GM18526 (cell line): Measurements from ENCODE around the gene FAIM.

ENCODE experiments used
- POLR2A ChIP-seq: IDR thresholded peaks from 3 replicates; pipeline ENCODE4 v1.6.1; 2011; ENCODE audit not compliant: insufficient read length; ENCODE audit errors: extremely low read depth

FAIM gene

DNA sequence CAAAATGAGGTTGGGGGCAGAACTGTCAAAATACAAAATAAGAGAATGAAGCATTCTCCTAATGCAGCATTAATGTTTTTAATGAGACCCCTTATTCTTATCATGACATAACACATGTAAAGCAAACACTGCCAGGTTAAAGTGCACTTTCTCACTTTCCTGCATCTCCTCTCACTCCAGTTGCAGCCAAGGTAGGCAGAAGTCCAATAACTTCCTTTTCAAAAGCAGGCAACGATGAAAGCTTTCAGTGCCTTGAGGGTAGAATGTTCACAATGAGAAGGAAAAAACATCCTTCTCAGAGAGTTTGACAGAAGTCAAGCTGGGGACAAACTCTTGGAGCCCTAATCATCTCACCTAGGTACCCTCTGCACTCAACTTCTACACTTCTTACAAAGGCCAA is 59.5 kb downstream of the FAIM start:
- TF ChIP-seq POLR2A, result no peak

- no peak for TF ChIP-seq POLR2A
These were observed 61.8 kb downstream of the FAIM start for GRCh38 chr3:138670407-138670806.

DNA sequence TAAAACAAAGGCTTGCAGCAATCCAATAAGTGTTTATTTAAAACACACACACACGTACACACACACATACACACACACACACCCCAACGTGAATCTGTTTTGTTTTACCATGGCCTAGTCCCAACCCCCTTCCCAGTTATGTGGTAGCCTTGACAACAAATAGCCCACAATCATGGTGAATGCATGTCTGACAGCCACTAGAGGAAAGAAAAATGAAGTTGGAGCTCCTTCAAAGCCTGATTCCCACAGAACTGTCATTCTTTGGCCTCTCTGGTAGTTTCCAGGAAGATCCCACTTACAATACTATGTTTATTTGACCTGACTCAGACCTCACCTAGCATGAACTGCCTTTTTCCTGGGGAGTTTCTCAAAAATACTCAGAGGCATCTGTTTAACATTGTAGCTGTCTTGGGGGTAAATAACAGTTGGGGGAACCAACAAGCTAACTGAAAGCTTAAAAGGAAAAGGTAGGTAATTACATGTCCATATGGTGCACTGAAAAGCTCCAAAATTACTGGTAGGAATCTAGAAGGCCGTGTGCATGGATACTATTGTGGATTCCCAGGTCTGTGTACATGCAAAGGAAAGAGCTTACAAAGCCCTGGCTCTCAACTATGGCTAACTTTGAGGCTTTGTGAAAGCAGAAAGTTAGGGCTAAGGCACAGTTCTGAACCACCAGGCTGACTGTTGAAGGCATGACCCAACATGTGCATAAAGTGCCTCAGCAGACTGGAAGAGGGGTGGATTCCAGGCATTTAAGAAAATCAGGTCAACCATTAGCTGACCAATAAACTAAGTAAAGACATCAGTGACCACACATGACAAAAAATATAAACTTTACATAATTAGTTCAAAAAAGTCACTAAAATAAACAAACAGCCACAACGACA is 65.3 kb downstream of the FAIM start:
- TF ChIP-seq POLR2A, result no peak

- no peak for TF ChIP-seq POLR2A
These were observed 66.8 kb downstream of the FAIM start for GRCh38 chr3:138675393-138675792.

DNA sequence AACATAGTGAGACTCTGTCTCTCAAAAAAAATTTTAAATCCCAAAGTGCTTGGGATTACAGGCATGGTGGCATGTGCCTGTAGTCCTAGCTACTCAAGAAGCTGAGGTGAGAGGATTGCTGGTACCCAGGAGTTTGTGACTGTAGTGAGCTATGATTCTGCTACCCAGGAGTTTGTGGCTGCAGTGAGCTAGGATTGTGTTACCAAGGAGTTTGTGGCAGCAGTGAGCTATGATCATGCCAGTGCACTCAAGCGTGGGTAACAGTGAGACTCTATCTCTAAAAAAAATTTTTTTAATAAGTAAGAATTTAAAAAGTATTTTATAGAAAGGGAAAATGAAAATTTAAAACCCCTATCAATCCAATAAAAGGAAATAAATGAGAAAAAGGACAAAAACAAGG is 69.5 kb downstream of the FAIM start:
- TF ChIP-seq POLR2A, result no peak

GRCh38 chr3:138678874-138679392 is 70.4 kb downstream of the FAIM start:
- no peak for TF ChIP-seq POLR2A

DNA sequence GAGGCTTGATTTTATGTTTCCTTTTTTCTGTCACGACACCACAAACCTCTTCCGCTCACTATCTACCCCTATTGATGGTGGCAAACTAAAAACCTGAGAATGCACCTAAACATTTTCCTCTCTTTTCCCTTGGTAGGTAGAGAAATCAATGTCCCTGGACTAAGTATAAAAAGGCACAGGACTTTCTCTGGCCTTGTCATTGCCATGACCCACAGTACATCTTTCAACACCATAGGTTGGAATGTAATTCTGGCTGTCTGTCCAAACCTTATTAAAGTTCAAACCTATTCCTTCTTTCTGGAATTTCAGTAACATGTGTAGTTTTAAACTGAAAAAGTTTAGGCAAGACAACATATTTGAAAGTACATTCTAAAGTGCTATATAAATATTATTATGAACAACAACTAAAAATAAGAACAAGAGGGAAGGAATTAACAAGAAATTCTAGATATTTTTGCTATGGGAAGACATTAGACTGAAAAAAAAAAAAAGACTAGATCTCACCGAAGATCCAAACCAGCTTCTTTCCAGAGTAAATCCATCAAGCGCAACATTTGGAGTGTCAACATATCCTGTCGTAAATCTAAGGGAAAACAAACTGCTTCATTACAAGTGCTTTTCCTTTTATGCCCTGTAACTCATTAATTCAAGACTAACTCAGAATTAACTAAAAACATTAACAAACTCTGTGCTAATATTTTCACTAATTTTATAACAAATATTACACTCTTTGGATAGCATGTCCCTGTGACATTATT is 73.1 kb downstream of the FAIM start:
- TF ChIP-seq POLR2A, result no peak

GRCh38 chr3:138682648-138683047 is 74.1 kb downstream of the FAIM start:
- TF ChIP-seq POLR2A, result no peak
